Measurements from ENCODE around the gene SSTR5.

GRCh38 chr16:1070084-1070863, 2.3 kb upstream of the SSTR5 start:
- no peak for TF ChIP-seq CTCF (IDR thresholded peaks at IDR 0.05)
- no peak for TF ChIP-seq POLR2AphosphoS5 (IDR thresholded peaks at IDR 0.05)
- TF ChIP-seq EP300 (IDR thresholded peaks at IDR 0.05) = no peak
- TF ChIP-seq POLR2A (IDR thresholded peaks at IDR 0.05) = no peak

Measured in gastroesophageal sphincter (tissue), 3 donors.